Measurements from ENCODE around the gene MRE11.

GRCh38 chr11:94400839-94401772, 92.5 kb downstream of the MRE11 start, which contains the start of gene GPR83:
- TF ChIP-seq ZSCAN29 (IDR thresholded peaks at IDR 0.05) (no peak), JUND (IDR thresholded peaks at IDR 0.05; ENCODE audit: low read depth, low read length) (no peak), RCOR1 (conservative IDR thresholded peaks at IDR 0.05; ENCODE audit: low read depth, low read length) (no peak), MYC (IDR thresholded peaks at IDR 0.05; ENCODE audit: insufficient read depth, insufficient read length, insufficient replicate concordance, low read length, severe bottlenecking) (no peak)
- TF ChIP-seq, protein P1, sequence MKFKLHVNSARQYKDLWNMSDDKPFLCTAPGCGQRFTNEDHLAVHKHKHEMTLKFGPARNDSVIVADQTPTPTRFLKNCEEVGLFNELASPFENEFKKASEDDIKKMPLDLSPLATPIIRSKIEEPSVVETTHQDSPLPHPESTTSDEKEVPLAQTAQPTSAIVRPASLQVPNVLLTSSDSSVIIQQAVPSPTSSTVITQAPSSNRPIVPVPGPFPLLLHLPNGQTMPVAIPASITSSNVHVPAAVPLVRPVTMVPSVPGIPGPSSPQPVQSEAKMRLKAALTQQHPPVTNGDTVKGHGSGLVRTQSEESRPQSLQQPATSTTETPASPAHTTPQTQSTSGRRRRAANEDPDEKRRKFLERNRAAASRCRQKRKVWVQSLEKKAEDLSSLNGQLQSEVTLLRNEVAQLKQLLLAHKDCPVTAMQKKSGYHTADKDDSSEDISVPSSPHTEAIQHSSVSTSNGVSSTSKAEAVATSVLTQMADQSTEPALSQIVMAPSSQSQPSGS (IDR thresholded peaks at IDR 0.05; ENCODE audit: low read length) = no peak
- TF ChIP-seq, protein P2, sequence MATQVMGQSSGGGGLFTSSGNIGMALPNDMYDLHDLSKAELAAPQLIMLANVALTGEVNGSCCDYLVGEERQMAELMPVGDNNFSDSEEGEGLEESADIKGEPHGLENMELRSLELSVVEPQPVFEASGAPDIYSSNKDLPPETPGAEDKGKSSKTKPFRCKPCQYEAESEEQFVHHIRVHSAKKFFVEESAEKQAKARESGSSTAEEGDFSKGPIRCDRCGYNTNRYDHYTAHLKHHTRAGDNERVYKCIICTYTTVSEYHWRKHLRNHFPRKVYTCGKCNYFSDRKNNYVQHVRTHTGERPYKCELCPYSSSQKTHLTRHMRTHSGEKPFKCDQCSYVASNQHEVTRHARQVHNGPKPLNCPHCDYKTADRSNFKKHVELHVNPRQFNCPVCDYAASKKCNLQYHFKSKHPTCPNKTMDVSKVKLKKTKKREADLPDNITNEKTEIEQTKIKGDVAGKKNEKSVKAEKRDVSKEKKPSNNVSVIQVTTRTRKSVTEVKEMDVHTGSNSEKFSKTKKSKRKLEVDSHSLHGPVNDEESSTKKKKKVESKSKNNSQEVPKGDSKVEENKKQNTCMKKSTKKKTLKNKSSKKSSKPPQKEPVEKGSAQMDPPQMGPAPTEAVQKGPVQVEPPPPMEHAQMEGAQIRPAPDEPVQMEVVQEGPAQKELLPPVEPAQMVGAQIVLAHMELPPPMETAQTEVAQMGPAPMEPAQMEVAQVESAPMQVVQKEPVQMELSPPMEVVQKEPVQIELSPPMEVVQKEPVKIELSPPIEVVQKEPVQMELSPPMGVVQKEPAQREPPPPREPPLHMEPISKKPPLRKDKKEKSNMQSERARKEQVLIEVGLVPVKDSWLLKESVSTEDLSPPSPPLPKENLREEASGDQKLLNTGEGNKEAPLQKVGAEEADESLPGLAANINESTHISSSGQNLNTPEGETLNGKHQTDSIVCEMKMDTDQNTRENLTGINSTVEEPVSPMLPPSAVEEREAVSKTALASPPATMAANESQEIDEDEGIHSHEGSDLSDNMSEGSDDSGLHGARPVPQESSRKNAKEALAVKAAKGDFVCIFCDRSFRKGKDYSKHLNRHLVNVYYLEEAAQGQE (IDR thresholded peaks at IDR 0.05; ENCODE audit: low read depth, low read length) = no peak
